Ecto neural progenitor cell (in vitro differentiated cells): ENCODE data around the gene KRT26.

Source experiments
- DNase-seq: peaks from one replicate; pipeline ENCODE4 v3.0.0-alpha.2; 2018; ENCODE audit warnings: low spot score

Gene KRT26

GRCh38 chr17:40727447-40728231 lies 44.4 kb downstream of the KRT26 start:
- DNase-seq: no peak

GRCh38 chr17:40726919-40727318 lies 45.1 kb downstream of the KRT26 start:
- no peak for DNase-seq

GRCh38 chr17:40724656-40725055 lies 47.3 kb downstream of the KRT26 start:
- DNase-seq: no peak

GRCh38 chr17:40722241-40722640 lies 49.8 kb downstream of the KRT26 start:
- DNase-seq: no peak

- DNase-seq: no peak
Observed at GRCh38 chr17:40720899-40721298, 51.1 kb downstream of the KRT26 start.

- DNase-seq: no peak
Observed at GRCh38 chr17:40718930-40719329, 53.1 kb downstream of the KRT26 start.

GRCh38 chr17:40717776-40718175 lies 54.2 kb downstream of the KRT26 start:
- DNase-seq: no peak
